ENCODE data around the gene SERPINF2.

DNA sequence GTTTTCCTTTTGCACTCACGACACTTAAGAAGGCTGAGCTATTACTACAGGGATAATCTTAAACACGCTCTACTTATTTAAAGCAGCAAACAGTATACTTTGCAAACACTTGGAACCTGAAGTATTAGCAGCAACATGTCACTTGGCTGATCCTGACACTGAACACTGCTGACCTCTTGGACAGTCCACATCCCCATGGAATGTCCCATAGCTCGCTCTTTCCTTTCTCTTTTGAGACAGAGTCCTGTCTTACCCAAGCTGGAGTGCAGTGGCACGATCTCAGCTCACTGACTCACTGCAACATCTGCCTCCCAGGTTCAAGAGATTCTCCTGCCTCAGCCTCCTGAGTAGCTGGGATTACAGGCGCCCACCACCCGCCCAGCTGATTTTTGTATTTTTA lies 60.6 kb downstream of the SERPINF2 start:
- TF ChIP-seq, protein P1, sequence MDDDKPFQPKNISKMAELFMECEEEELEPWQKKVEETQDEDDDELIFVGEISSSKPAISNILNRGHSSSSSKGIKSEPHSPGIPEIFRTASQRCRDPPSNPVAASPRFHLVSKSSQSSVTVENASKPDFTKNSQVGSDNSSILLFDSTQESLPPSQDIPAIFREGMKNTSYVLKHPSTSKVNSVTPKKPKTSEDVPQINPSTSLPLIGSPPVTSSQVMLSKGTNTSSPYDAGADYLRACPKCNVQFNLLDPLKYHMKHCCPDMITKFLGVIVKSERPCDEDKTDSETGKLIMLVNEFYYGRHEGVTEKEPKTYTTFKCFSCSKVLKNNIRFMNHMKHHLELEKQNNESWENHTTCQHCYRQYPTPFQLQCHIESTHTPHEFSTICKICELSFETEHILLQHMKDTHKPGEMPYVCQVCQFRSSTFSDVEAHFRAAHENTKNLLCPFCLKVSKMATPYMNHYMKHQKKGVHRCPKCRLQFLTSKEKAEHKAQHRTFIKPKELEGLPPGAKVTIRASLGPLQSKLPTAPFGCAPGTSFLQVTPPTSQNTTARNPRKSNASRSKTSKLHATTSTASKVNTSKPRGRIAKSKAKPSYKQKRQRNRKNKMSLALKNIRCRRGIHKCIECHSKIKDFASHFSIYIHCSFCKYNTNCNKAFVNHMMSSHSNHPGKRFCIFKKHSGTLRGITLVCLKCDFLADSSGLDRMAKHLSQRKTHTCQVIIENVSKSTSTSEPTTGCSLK (tag by site-specific recombination; IDR thresholded peaks at IDR 0.05) = no peak
- TF ChIP-seq, protein P2, sequence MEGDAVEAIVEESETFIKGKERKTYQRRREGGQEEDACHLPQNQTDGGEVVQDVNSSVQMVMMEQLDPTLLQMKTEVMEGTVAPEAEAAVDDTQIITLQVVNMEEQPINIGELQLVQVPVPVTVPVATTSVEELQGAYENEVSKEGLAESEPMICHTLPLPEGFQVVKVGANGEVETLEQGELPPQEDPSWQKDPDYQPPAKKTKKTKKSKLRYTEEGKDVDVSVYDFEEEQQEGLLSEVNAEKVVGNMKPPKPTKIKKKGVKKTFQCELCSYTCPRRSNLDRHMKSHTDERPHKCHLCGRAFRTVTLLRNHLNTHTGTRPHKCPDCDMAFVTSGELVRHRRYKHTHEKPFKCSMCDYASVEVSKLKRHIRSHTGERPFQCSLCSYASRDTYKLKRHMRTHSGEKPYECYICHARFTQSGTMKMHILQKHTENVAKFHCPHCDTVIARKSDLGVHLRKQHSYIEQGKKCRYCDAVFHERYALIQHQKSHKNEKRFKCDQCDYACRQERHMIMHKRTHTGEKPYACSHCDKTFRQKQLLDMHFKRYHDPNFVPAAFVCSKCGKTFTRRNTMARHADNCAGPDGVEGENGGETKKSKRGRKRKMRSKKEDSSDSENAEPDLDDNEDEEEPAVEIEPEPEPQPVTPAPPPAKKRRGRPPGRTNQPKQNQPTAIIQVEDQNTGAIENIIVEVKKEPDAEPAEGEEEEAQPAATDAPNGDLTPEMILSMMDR (tag by site-specific recombination; IDR thresholded peaks at IDR 0.05) = no peak
- TF ChIP-seq ZNF514 (tag by site-specific recombination; IDR thresholded peaks at IDR 0.05) (no peak), YY1 (tag by site-specific recombination; IDR thresholded peaks at IDR 0.05) (no peak)
- TF ChIP-seq, protein P3, sequence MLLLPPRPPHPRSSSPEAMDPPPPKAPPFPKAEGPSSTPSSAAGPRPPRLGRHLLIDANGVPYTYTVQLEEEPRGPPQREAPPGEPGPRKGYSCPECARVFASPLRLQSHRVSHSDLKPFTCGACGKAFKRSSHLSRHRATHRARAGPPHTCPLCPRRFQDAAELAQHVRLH (tag by site-specific recombination; IDR thresholded peaks at IDR 0.05) = no peak
